HL-60 (cell line): Measurements from ENCODE around the gene GSG1L2.

Experiments
- DNase-seq, 2 experiments: peaks; one replicate each; pipeline ENCODE4 v3.0.0-alpha.2; 2010 to 2020; ENCODE audit warnings: low read depth in 1 of 2, low spot score in 1 of 2
- H3K27ac ChIP-seq: fragments of 250-450 bp; sonication (Bioruptor Pico); replicated peaks from 2 replicates; pipeline ENCODE4 v1.5.1; 2020; ENCODE audit warnings: mild to moderate bottlenecking, moderate library complexity
- H3K27me3 ChIP-seq: fragments of 250-450 bp; sonication (Bioruptor Pico); 2 replicates; pipeline ENCODE4 v1.5.1; 2021; ENCODE audit warnings: mild to moderate bottlenecking, moderate library complexity; ENCODE audit not compliant: insufficient read depth, poor library complexity, severe bottlenecking
- H3K4me3 ChIP-seq: replicated peaks from 2 replicates; pipeline ENCODE4 v1.5.1; 2011; ENCODE audit warnings: mild to moderate bottlenecking, control low read depth, low read length; ENCODE audit not compliant: insufficient read depth
- GABPA ChIP-seq: IDR thresholded peaks from 2 replicates; pipeline ENCODE4 v1.6.1; 2012; ENCODE audit warnings: low read depth
- POLR2AphosphoS5 ChIP-seq: IDR thresholded peaks from 2 replicates; pipeline ENCODE4 v1.6.1; 2012; ENCODE audit warnings: low read depth
- REST ChIP-seq: IDR thresholded peaks from 2 replicates; pipeline ENCODE4 v1.6.1; 2012; ENCODE audit warnings: low read depth; ENCODE audit not compliant: insufficient replicate concordance
- SPI1 ChIP-seq: IDR thresholded peaks from 2 replicates; pipeline ENCODE4 v1.6.1; 2012; ENCODE audit warnings: low read depth, mild to moderate bottlenecking, borderline replicate concordance
- TF ChIP-seq, protein P1 (sequence below): IDR thresholded peaks from one replicate; pipeline ENCODE4 v1.5.1; 2011; ENCODE audit warnings: low read length, control low read depth, inconsistent platforms; ENCODE audit not compliant: insufficient read depth

Gene GSG1L2

DNA sequence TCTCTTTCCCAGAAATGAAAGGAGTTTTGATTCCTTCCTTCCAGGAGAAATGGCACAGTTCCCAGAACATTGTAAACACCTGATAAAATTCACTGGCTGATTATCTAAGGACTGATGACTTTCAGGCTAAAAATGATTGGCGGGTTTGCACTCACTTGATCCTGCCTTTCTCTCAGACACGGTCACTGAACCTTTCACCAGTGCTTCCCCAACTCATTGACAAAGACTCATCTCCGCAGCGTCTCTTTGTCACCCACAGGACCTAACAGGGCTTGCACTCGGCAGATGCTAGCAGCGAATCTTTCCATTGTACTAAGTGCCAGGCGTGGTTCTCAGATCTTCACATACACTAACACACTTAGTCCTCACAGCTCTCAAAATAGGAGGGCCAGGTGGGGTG, 23.2 kb downstream of the GSG1L2 start:
- H3K27ac ChIP-seq: no peak overlapping the region
- no peak overlapping the region for H3K4me3 ChIP-seq
- DNase-seq: no peak
- no peak for TF ChIP-seq GABPA
- TF ChIP-seq, protein P1, sequence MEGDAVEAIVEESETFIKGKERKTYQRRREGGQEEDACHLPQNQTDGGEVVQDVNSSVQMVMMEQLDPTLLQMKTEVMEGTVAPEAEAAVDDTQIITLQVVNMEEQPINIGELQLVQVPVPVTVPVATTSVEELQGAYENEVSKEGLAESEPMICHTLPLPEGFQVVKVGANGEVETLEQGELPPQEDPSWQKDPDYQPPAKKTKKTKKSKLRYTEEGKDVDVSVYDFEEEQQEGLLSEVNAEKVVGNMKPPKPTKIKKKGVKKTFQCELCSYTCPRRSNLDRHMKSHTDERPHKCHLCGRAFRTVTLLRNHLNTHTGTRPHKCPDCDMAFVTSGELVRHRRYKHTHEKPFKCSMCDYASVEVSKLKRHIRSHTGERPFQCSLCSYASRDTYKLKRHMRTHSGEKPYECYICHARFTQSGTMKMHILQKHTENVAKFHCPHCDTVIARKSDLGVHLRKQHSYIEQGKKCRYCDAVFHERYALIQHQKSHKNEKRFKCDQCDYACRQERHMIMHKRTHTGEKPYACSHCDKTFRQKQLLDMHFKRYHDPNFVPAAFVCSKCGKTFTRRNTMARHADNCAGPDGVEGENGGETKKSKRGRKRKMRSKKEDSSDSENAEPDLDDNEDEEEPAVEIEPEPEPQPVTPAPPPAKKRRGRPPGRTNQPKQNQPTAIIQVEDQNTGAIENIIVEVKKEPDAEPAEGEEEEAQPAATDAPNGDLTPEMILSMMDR: no peak
- TF ChIP-seq POLR2AphosphoS5: no peak
- no peak for TF ChIP-seq REST
- no peak for TF ChIP-seq SPI1
- no peaks in the 10 kb centered on the region for H3K27me3 ChIP-seq

DNA sequence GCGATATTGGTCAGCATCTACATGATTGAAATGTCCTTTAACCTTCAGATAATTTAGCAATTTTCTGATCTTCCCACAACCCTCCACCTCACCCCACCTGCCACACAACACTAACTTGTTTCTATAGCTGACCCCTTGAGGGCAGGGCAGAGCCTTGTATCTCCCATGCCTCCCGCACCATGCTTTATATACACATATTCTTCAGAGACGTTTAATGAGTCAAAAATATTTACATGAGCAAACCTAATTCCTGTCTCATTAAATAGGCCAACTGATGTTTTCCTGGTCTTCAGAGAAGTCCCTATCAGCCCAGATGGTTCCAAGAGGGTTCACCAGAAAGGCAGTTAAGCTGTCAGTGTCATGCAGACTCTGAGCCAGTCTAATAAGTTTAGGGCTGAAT, 23.9 kb downstream of the GSG1L2 start:
- H3K27me3 ChIP-seq: no peaks in the 10 kb centered on the region
- TF ChIP-seq POLR2AphosphoS5 (no peak), REST (no peak), SPI1 (no peak), GABPA (no peak)
- TF ChIP-seq, protein P1: no peak

GRCh38 chr17:9792181-9792840, 29.6 kb downstream of the GSG1L2 start:
- Histone ChIP-seq H3K4me3 (no peak overlapping the region), H3K27me3 (no peaks in the 10 kb centered on the region), H3K27ac (no peak overlapping the region)
- TF ChIP-seq GABPA: no peak
- no peak for TF ChIP-seq REST
- no peak for TF ChIP-seq POLR2AphosphoS5
- TF ChIP-seq SPI1: no peak
- TF ChIP-seq, protein P1: no peak
- no peak for DNase-seq

More for the DNA sequence above, 23.9 kb downstream of the GSG1L2 start:
- DNase-seq: no peak
- Histone ChIP-seq H3K4me3 (no peak overlapping the region), H3K27ac (no peak overlapping the region)
